Fibroblast of mammary gland (primary cell): ENCODE data around the gene LRP10.

Experiments
- DNase-seq: peaks from one replicate; pipeline ENCODE4 v3.0.0-alpha.2; 2010; ENCODE audit warnings: low read depth
- H3K4me3 ChIP-seq: 2 replicates; pipeline ENCODE4 v1.5.1; 2011; ENCODE audit warnings: low read depth, mild to moderate bottlenecking, low read length, moderate library complexity; ENCODE audit not compliant: control insufficient read depth
- TF ChIP-seq, protein P1 (sequence below): conservative IDR thresholded peaks from 2 replicates; pipeline ENCODE4 v1.5.1; 2011; ENCODE audit warnings: low read depth, low read length, inconsistent platforms; ENCODE audit not compliant: control insufficient read depth, insufficient read depth

The LRP10 gene

DNA sequence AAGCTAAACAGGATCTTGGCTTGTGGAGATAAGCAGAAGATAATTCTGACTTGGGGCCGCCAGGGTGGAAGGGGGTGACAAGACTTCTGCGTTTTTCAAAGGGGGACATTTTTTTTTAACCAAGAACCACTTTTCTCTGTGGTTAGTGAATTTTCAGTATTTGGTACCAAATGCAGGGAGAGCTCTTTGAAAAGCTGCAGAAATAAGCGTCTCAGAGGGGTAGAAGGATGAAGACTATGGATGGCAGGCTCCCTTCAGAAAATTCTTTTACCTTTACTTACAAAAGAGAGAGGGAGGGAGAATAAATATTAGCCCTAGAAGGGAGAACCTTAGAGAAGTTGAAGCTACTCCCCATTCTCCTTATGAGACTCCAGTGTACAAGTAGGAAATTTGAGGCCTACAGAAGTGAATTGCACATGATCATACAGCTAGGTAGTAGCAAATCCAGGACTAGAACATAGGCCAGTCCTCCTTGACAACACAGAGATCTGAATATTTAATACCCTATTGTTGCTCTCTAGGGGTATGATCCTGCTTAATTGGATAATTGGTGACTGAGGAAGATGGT is 41.0 kb upstream of the LRP10 start:
- peak overlapping the region; percentile 94 for H3K4me3 ChIP-seq
- TF ChIP-seq, protein P1, sequence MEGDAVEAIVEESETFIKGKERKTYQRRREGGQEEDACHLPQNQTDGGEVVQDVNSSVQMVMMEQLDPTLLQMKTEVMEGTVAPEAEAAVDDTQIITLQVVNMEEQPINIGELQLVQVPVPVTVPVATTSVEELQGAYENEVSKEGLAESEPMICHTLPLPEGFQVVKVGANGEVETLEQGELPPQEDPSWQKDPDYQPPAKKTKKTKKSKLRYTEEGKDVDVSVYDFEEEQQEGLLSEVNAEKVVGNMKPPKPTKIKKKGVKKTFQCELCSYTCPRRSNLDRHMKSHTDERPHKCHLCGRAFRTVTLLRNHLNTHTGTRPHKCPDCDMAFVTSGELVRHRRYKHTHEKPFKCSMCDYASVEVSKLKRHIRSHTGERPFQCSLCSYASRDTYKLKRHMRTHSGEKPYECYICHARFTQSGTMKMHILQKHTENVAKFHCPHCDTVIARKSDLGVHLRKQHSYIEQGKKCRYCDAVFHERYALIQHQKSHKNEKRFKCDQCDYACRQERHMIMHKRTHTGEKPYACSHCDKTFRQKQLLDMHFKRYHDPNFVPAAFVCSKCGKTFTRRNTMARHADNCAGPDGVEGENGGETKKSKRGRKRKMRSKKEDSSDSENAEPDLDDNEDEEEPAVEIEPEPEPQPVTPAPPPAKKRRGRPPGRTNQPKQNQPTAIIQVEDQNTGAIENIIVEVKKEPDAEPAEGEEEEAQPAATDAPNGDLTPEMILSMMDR = no peak
- DNase-seq = no peak

DNA sequence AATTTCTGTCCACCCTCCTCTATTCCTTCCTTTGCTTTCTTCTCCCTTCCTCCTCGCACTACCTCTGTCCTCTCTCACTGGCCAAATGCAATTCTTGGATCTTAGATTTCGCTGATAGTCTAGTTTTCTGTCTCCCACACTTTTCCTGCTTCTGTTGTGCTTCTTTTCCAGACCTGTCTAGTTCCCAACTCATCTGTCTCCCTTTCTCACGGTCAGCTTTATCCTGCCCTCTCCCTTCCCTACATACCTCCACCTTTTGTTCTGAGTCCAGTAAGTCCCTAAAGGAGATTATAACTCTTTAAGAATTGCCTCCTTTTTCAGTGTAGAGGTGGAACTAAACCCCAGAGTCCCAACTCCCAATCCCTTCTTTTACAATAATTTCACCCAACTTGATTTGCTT is 36.0 kb upstream of the LRP10 start:
- no peak overlapping the region for H3K4me3 ChIP-seq
- DNase-seq = no peak
- TF ChIP-seq, protein P1 = no peak

DNA sequence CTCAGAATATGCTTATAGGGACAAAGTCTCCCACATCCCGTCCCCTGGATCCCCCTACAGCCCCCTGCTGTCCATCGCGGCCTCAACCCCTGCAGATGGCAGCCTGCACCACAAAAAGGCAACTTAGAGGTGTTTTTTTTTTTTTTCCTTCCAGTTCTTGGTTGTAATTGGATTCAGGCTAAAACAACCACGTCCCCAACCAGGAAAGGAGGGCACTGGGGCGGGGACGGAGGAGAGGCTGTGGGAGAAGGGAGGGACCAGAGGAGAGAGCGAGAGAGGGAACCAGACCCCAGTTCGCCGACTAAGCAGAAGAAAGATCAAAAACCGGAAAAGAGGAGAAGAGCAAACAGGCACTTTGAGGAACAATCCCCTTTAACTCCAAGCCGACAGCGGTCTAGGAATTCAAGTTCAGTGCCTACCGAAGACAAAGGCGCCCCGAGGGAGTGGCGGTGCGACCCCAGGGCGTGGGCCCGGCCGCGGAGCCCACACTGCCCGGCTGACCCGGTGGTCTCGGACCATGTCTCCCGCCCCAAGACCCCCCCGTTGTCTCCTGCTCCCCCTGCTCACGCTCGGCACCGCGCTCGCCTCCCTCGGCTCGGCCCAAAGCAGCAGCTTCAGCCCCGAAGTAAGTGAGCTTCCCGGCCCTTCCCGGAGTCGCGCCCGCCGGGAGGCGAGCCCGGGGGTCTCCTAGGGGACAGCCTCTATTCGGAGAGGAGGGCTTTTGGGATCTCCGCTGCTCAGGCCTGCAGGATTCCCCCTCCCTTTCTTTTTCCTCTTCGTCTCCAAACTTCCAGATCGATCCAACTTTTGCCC is 35.0 kb upstream of the LRP10 start, which contains the start of gene MMP14:
MMP14 (plus strand) TSS at position 285 of the 813 bp plus-strand sequence; CDS start at position 518, 233 bp downstream.
- H3K4me3 ChIP-seq = peak within 1 kb of the TSS; percentile 95
- peak; percentile 92 for DNase-seq

DNA sequence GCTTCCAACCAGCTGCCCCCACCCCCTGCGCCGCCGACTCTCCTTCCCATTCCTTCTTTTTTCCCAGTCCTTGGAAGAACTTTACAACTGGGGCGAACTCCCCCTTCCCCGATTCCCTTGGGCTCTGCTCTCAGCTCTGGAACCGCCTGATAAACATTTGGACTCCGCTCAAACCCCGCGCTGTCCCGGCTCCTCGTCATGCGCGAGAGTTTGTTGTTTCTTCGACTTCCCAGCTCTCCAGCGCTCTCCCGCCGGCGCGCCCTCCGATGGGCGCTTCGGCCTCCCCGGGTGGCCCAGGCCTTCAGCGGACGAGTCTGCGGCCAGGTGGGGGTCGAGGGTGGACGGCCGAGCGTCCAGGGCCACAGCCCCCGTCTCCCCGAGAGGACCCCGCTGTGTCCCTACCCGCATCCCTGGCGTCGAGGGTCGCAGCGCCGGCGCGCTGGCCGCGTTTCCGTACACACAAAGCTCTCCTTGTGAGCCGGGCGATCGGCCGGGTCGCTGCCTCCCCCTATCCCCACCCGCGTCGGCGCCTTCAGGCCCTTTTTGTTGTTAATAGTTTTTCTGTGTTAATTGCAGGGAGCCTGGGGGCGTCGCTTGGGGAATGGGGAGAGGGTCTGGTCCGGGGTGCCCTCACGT is 34.3 kb upstream of the LRP10 start:
- TF ChIP-seq, protein P1 = no peak
- H3K4me3 ChIP-seq = peak overlapping the region; percentile 95
- peak; percentile 45 for DNase-seq

More for the DNA sequence above, 35.0 kb upstream of the LRP10 start, which contains the start of gene MMP14:
- TF ChIP-seq, protein P1 = peak; percentile 56

DNA sequence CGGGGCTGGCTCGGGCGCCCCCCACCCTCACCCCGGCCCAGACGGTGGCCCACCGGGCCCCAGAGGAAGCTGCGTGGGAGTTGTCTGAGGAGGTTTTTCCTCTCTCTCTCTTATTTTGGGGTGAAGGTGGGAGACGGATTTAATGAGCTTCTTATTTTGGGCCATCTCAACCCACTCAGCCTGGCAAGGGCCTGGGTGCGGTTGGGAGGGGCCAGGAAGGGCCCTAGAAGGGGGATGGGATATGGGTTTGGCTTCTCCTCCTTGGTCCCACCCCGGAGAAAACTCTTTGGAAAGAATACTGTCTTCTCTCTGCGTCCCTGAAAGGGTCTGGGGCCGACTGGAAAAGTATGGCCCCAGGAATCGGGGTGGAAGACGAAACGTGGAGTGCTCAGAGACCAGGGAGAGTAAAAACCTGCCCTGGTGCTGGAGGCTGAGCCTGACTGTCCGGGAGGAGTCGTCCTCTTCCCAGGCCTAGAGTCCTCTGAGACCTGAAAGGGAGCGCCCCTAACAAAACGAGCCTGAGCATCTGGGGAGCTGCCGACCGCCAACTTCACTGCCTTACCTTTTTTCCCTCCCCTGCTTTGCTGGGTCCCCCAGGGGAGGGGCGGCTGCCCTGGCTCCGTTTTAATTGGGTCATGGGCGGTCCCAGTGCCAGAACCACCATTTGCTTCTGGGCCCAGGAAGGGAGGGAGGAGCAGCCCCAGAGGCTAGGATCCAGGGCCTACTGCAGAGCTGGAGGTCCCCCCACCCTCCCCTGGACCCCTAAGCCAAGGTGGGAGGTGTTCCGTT is 33.6 kb upstream of the LRP10 start:
- TF ChIP-seq, protein P1 = no peak
- peak; percentile 63 for DNase-seq
- peak overlapping the region; percentile 95 for H3K4me3 ChIP-seq

DNA sequence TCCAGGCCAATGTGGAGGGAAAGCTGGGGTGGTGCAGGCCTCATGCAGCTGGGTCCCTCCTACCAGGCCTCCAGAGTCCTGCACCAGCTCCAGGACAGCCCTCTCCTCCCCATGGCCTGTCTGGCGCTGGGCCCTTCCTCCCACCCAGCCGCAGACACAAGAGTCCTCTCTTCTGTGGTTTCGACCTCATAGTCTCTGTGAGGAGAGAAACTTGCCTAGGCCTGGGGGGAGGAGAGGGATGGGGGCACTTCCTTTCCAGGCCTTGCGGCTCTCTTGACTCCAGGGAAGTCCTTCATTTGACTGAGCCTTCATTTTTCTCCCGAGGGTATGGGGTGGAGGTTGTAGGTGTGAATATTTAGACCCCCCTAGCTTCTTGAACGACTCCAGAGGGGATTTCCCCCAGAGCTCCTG is 32.9 kb upstream of the LRP10 start:
- TF ChIP-seq, protein P1 = no peak
- H3K4me3 ChIP-seq = peak overlapping the region; percentile 95
- DNase-seq = peak; percentile 84
